Endothelial cell (in vitro differentiated cells): ENCODE results near the gene TTC4. TPM values are rescaled to one million over a fixed set of nuclear protein-coding genes. Genes with fewer than 3 reads are reported as not detected.
"Not testable (repeated sequence)": the region's sequence is repeated elsewhere in the genome, so short reads cannot be mapped to it uniquely, and the experiment has no call there.

ENCODE experiments used
- DNase-seq: peaks from one replicate; pipeline ENCODE4 v3.0.0; 2021; ENCODE audit warnings: low spot score
- H3K27ac Mint-ChIP-seq: one replicate; pipeline ENCODE4 v1.8.0; 2021; ENCODE audit warnings: mixed read lengths, inconsistent platforms; ENCODE audit not compliant: unreplicated experiment
- H3K27me3 Mint-ChIP-seq: one replicate; pipeline ENCODE4 v1.8.0; 2021; ENCODE audit warnings: mild to moderate bottlenecking, moderate library complexity, mixed read lengths, inconsistent platforms; ENCODE audit not compliant: unreplicated experiment
- H3K36me3 Mint-ChIP-seq: one replicate; pipeline ENCODE4 v1.8.0; 2021; ENCODE audit warnings: mild to moderate bottlenecking, low read depth, mixed read lengths, inconsistent platforms; ENCODE audit not compliant: unreplicated experiment
- H3K4me1 Mint-ChIP-seq: one replicate; pipeline ENCODE4 v1.8.0; 2021; ENCODE audit warnings: mild to moderate bottlenecking, mixed read lengths, inconsistent platforms; ENCODE audit not compliant: unreplicated experiment
- H3K4me3 Mint-ChIP-seq: one replicate; pipeline ENCODE4 v1.8.0; 2021; ENCODE audit warnings: mild to moderate bottlenecking, mixed read lengths, inconsistent platforms; ENCODE audit not compliant: unreplicated experiment
- H3K9me3 Mint-ChIP-seq: one replicate; pipeline ENCODE4 v1.8.0; 2021; ENCODE audit warnings: mixed read lengths, inconsistent platforms; ENCODE audit not compliant: unreplicated experiment
- total RNA-seq: library from RNA; stranded (reverse); fragmentation: NEBNext Ultra II Directional; extraction: Animal tissue kit (Norgen Biotek cat#: 25700); gene quantifications from one replicate; pipeline ENCODE4 v1.2.1, GENCODE V29; 2021; ENCODE audit not compliant: unreplicated experiment
- TF ChIP-seq, protein P1 (sequence below): fragments of 200-600 bp; sonication (generic); IDR thresholded peaks from one replicate; pipeline ENCODE4 v1.5.0; 2021; ENCODE audit warnings: antibody characterized with exemption; ENCODE audit not compliant: unreplicated experiment

TTC4 gene
- total RNA-seq, 1 donor from 2014 or later, result 16.4 TPM

DNA sequence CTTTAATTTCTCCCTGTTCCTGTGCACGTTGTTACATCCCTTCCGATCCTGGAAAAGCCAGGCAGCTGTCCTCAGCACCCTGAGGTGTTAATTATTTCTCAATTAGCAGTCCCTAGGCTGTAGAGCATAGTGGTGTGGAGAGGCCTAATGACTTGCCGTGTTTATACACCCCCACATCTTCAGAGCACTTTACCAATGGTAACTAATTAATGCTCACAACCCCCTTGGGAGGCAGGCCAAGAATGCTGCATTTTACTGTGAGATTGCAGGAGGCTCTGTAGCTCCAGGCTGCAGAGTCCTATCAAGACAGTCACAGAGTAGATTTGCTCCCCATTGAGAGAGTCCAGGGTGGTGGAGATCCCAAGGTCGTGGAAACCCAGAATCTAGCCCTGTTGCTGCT, 51.1 kb downstream of the TTC4 start:
- Mint-ChIP-seq H3K27ac (no peak overlapping the region), H3K4me1 (peaks cover 12% of the 10 kb centered on the region), H3K36me3 (no peaks in the 10 kb centered on the region), H3K9me3 (no peaks in the 10 kb centered on the region), H3K4me3 (no peak overlapping the region), H3K27me3 (peaks cover 1% of the 10 kb centered on the region)
- no peak for DNase-seq
- TF ChIP-seq, protein P1, sequence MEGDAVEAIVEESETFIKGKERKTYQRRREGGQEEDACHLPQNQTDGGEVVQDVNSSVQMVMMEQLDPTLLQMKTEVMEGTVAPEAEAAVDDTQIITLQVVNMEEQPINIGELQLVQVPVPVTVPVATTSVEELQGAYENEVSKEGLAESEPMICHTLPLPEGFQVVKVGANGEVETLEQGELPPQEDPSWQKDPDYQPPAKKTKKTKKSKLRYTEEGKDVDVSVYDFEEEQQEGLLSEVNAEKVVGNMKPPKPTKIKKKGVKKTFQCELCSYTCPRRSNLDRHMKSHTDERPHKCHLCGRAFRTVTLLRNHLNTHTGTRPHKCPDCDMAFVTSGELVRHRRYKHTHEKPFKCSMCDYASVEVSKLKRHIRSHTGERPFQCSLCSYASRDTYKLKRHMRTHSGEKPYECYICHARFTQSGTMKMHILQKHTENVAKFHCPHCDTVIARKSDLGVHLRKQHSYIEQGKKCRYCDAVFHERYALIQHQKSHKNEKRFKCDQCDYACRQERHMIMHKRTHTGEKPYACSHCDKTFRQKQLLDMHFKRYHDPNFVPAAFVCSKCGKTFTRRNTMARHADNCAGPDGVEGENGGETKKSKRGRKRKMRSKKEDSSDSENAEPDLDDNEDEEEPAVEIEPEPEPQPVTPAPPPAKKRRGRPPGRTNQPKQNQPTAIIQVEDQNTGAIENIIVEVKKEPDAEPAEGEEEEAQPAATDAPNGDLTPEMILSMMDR, result no peak

DNA sequence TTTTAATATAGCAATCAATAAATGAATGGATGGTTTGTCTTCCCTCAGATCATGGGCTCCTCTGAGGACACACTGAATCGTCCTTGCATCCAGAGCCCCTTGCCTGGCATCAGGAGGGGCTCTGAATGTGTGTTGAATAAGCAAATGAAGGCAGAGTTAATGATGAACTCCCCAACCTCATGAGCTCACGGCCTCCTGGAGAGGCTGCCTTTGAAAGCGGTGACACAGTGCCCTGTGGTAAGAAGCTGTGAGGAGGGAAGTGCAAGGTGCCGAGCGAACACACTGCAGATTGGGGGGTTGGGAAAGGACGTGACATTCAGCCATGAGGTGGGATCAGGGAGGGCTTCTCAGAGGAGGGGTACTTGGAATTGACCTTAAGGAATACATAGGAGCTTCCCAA, 51.9 kb downstream of the TTC4 start:
- no peak overlapping the region for H3K4me3 Mint-ChIP-seq
- peaks cover 12% of the 10 kb centered on the region for H3K4me1 Mint-ChIP-seq
- H3K9me3 Mint-ChIP-seq, result no peaks in the 10 kb centered on the region
- no peak for DNase-seq
- peaks cover 1% of the 10 kb centered on the region for H3K27me3 Mint-ChIP-seq
- TF ChIP-seq, protein P1, result no peak
- H3K27ac Mint-ChIP-seq, result no peak overlapping the region
- H3K36me3 Mint-ChIP-seq, result no peaks in the 10 kb centered on the region

DNA sequence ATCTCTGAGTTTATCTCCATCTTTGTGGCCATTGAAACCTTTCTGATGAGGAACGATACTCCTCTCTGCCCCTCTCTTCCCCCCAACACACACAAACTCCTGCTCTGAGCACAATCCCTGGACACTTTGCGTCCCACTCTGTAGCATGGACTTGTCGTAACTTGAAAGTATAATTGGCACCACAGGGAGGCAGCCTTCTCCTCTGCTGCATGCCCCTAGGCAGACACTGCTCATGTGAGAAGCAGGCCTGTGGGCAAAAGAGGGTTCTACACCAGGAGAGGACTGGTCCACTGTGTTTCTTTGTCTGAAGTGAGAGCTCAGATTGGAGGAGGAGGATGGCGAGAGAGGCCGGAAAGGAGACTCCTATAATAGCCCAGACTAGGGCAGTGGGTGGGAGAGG, 52.4 kb downstream of the TTC4 start:
- TF ChIP-seq, protein P1, result no peak
- H3K27ac Mint-ChIP-seq, result no peak overlapping the region
- peaks cover 1% of the 10 kb centered on the region for H3K27me3 Mint-ChIP-seq
- no peaks in the 10 kb centered on the region for H3K36me3 Mint-ChIP-seq
- no peaks in the 10 kb centered on the region for H3K9me3 Mint-ChIP-seq
- H3K4me1 Mint-ChIP-seq, result peaks cover 12% of the 10 kb centered on the region
- DNase-seq, result peak; percentile 20
- no peak overlapping the region for H3K4me3 Mint-ChIP-seq

DNA sequence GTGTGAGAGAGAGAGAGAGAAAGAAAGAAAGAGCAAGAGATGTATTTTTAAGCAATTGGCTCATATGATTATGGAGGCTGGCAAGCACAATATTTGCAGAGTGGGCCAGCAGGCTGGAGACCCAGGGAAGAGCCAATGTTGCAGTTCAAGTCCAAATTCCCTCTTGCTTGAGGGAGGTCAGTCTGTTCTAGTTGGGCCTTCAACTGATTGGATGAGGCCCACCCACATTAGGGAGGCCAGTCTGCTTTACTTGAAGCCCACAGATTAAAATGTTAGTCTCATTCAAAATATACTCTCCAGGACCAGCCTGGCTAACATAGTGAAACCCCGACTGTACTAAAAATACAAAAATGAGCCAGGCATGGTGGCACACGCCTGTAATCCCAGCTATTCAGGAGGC, 57.3 kb downstream of the TTC4 start:
- no peaks in the 10 kb centered on the region for H3K4me1 Mint-ChIP-seq
- H3K27ac Mint-ChIP-seq, result no peak overlapping the region
- no peak for DNase-seq
- H3K4me3 Mint-ChIP-seq, result no peak overlapping the region
- H3K36me3 Mint-ChIP-seq, result no peaks in the 10 kb centered on the region
- TF ChIP-seq, protein P1, result no peak
- no peaks in the 10 kb centered on the region for H3K9me3 Mint-ChIP-seq
- peaks cover 1% of the 10 kb centered on the region for H3K27me3 Mint-ChIP-seq

DNA sequence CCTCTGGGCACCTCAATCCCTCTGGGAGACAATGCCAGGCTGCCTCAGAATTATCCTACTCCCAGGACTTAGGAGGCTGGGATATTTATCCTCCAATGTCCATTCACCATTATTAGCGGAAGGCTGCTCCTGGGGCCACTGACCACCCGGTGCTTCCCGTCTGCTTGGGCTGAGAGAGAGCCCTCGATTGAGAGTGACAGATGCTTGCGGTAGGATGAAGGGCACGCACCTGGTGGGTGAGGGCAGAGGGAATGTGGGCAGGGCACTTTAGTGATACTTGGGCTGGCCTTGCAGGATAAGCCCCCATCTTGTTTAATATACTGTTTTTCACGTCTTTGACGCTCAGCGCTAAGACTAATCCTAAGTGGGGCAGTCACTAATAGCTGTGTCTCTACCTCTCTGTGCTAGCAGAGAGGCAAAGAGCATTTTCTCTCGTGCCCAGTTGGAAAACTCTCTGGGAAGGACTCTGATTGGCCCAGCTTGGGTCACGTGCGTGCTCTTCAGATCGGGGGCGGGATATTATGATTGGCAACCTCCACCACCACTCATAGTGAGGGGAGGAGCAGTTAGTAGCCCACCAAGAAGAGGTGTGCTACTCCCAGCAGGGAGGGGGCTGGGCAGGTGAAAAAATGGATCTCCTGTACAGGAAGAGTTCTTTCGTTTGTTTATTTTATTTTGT, 59.3 kb downstream of the TTC4 start:
- Mint-ChIP-seq H3K36me3 (no peaks in the 10 kb centered on the region), H3K27me3 (peaks cover 4% of the 10 kb centered on the region), H3K4me3 (no peak overlapping the region), H3K4me1 (peaks cover 17% of the 10 kb centered on the region), H3K9me3 (no peaks in the 10 kb centered on the region), H3K27ac (no peak overlapping the region)
- peak; percentile 47 for DNase-seq
- TF ChIP-seq, protein P1, result no peak

DNA sequence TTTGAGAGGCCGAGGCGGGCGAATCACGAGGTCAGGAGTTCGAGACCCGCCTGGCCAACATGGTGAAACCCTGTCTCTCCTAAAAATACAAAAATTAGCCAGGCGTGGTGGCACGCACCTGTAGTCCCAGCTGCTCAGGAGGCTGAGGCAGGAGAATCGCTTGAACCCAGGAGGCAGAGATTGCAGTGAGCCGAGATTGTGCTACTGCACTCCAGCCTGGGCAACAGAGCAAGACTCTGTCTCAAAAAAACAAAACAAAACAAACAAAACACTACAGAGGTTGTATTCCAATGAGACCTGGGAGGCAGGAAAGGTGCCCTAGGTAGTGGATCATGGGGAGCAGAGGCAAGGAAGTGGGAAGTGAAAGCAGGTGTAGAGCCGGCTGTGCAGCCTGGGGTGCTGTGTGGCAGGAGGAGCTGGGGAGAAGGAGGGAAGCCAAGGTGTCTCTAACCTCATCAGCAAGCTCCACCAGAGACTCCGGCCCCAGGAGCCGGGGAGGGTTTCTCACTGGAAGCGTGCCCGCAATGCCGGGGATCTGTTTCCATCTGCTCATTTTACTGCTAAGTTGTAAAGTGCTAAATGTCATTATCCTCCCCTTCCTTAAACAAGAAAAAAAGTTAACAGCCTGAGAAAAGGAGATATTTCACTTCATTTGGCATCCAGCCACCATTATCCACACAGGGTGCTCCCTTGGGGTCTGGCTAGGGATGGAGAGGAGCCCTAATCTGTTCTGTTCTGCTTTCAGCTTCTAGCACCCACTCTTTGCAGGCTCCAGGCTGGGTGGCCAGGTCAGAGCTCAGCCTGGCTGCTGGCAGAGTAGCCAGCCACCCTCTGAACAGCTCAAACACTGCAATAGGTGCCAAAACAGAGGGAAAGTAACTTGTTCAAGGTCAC, 60.4 kb downstream of the TTC4 start:
- H3K4me1 Mint-ChIP-seq, result peaks cover 17% of the 10 kb centered on the region
- peak overlapping the region; percentile 52 for H3K27ac Mint-ChIP-seq
- H3K27me3 Mint-ChIP-seq, DNase-seq, H3K36me3 Mint-ChIP-seq, H3K9me3 Mint-ChIP-seq, H3K4me3 Mint-ChIP-seq: not testable (repeated sequence)
